GM12878 (cell line): ENCODE data around the gene DHX34. TPM values are rescaled to one million over a fixed set of nuclear protein-coding genes. Genes with fewer than 3 reads are reported as not detected.

Source experiments
- CBFB ChIP-seq: IDR thresholded peaks from 2 replicates; pipeline ENCODE4 v1.6.1; 2016; ENCODE audit warnings: antibody characterized with exemption, low read depth
- CEBPB ChIP-seq, 2 experiments: fragments of 150-350 bp in 1 of 2; IDR thresholded peaks; 2 replicates each; pipeline ENCODE4 v1.6.1; 2012 to 2014; ENCODE audit warnings: low read depth in 2 of 2, low read length in 2 of 2, borderline replicate concordance in 1 of 2, inconsistent platforms in 1 of 2
- DPF2 ChIP-seq: fragments of 450-650 bp; IDR thresholded peaks from 2 replicates; pipeline ENCODE4 v1.6.1; 2017; ENCODE audit warnings: mild to moderate bottlenecking
- EGR1 ChIP-seq, 2 experiments: IDR thresholded peaks; 1 replicate in 1 of 2; 2 replicates in 1 of 2; pipeline ENCODE4 v1.6.1; 2011 to 2012; ENCODE audit warnings: low read depth in 2 of 2, low read length in 2 of 2, borderline replicate concordance in 1 of 2, mild to moderate bottlenecking in 1 of 2, moderate library complexity in 1 of 2
- FOS ChIP-seq: IDR thresholded peaks from 3 replicates; pipeline ENCODE4 v1.6.1; 2011; ENCODE audit warnings: borderline replicate concordance; ENCODE audit not compliant: insufficient read length; ENCODE audit errors: extremely low read depth
- GATAD2B ChIP-seq: fragments of 450-650 bp; conservative IDR thresholded peaks from 2 replicates; pipeline ENCODE4 v1.6.1; 2017; ENCODE audit warnings: low read depth, mild to moderate bottlenecking, moderate library complexity
- IKZF2 ChIP-seq, 2 experiments: fragments of 450-650 bp; IDR thresholded peaks; 2 replicates each; pipeline ENCODE4 v1.6.1; 2017; ENCODE audit warnings: mild to moderate bottlenecking in 2 of 2, moderate library complexity in 2 of 2
- IRF4 ChIP-seq: IDR thresholded peaks from 2 replicates; pipeline ENCODE4 v1.6.1; 2011; ENCODE audit warnings: low read depth, low read length
- MYC ChIP-seq: IDR thresholded peaks from 2 replicates; pipeline ENCODE4 v1.6.1; 2011; ENCODE audit warnings: mild to moderate bottlenecking, low read length, moderate library complexity, inconsistent platforms; ENCODE audit not compliant: insufficient read depth, insufficient replicate concordance, insufficient read length, severe bottlenecking
- NR2C1 ChIP-seq: fragments of 450-650 bp; IDR thresholded peaks from 2 replicates; pipeline ENCODE4 v1.6.1; 2017; ENCODE audit warnings: antibody characterized with exemption, mild to moderate bottlenecking, moderate library complexity
- POLR2A ChIP-seq: IDR thresholded peaks from 2 replicates; pipeline ENCODE4 v1.6.1; 2011; ENCODE audit warnings: low read depth, mild to moderate bottlenecking, low read length
- RAD51 ChIP-seq: fragments of 450-650 bp; IDR thresholded peaks from 2 replicates; pipeline ENCODE4 v1.6.1; 2016; ENCODE audit warnings: moderate library complexity, mild to moderate bottlenecking, inconsistent platforms
- RELA ChIP-seq: fragments of 450-650 bp; IDR thresholded peaks from 2 replicates; pipeline ENCODE4 v1.8.0; 2014; ENCODE audit warnings: borderline replicate concordance; ENCODE audit not compliant: partially characterized antibody
- SMAD1 ChIP-seq: fragments of 450-650 bp; IDR thresholded peaks from 2 replicates; pipeline ENCODE4 v1.6.1; 2018; ENCODE audit warnings: mild to moderate bottlenecking, low read depth; ENCODE audit not compliant: partially characterized antibody
- SREBF1 ChIP-seq: IDR thresholded peaks from 2 replicates; pipeline ENCODE4 v1.6.1; 2012; ENCODE audit warnings: mild to moderate bottlenecking, low read length
- SRF ChIP-seq, 2 experiments: IDR thresholded peaks; 2 replicates each; pipeline ENCODE4 v1.6.1; 2011; ENCODE audit warnings: low read depth in 2 of 2, low read length in 2 of 2, mild to moderate bottlenecking in 1 of 2, moderate library complexity in 1 of 2
- STAT3 ChIP-seq: IDR thresholded peaks from 2 replicates; pipeline ENCODE4 v1.6.1; 2011; ENCODE audit warnings: low read depth, low read length, improper control_type of control experiment
- TAF1 ChIP-seq: IDR thresholded peaks from 2 replicates; pipeline ENCODE4 v1.6.1; 2011; ENCODE audit warnings: mild to moderate bottlenecking, low read depth, low read length, borderline replicate concordance
- TCF3 ChIP-seq: IDR thresholded peaks from 2 replicates; pipeline ENCODE4 v1.6.1; 2012; ENCODE audit warnings: low read depth, mild to moderate bottlenecking, low read length, borderline replicate concordance; ENCODE audit not compliant: insufficient read depth
- YY1 ChIP-seq: IDR thresholded peaks from 2 replicates; pipeline ENCODE4 v1.6.1; 2011; ENCODE audit warnings: low read depth, mild to moderate bottlenecking, low read length
- ZNF207 ChIP-seq: fragments of 450-650 bp; IDR thresholded peaks from 2 replicates; pipeline ENCODE4 v1.6.1; 2014; ENCODE audit warnings: antibody characterized with exemption, mild to moderate bottlenecking, borderline replicate concordance
- ZNF274 ChIP-seq: IDR thresholded peaks from one replicate; pipeline ENCODE4 v1.8.0; 2011; ENCODE audit not compliant: insufficient read length, insufficient read depth
- ZSCAN29 ChIP-seq: fragments of 450-650 bp; IDR thresholded peaks from 2 replicates; pipeline ENCODE4 v1.6.1; 2017; ENCODE audit warnings: mild to moderate bottlenecking, moderate library complexity
- ZZZ3 ChIP-seq: IDR thresholded peaks from 2 replicates; pipeline ENCODE4 v1.6.1; 2011; ENCODE audit warnings: low read depth; ENCODE audit not compliant: control insufficient read depth, insufficient read length
- polyA plus RNA-seq, 11 experiments: library from polyadenylated mRNA; depleted of rRNA in 4 of 11; unstranded in 6 of 11; stranded (reverse) in 5 of 11; fragments of >200 nt; fragmentation: Nextera tagmentation in 4 of 11; fragmentation: Illumina TruSeq in 1 of 11; extraction: Ambion mirVana in 4 of 11; extraction: Trizol in 1 of 11; gene quantifications; 1 replicate in 1 of 11; 2 replicates in 10 of 11; pipeline versions ENCODE4 v1.2.1 to v1.2.3, GENCODE V29; 2011 to 2016; ENCODE audit warnings: inconsistent platforms in 2 of 11, missing spikeins in 2 of 11, low read depth in 1 of 11
- total RNA-seq, 4 experiments: library from RNA; depleted of rRNA in 3 of 4; stranded (reverse); fragments of >200 nt in 3 of 4; fragmentation: Illumina TruSeq in 1 of 4; extraction: Trizol in 1 of 4; gene quantifications; 2 replicates each; pipeline versions ENCODE4 v1.2.1 to v1.2.3, GENCODE V29; 2013 to 2021
- TF ChIP-seq, protein P1 (sequence below): fragments of 450-650 bp; IDR thresholded peaks from 2 replicates; pipeline ENCODE4 v1.6.1; 2016; ENCODE audit warnings: mild to moderate bottlenecking
- TF ChIP-seq, protein P2 (sequence below): fragments of 450-650 bp; conservative IDR thresholded peaks from 2 replicates; pipeline ENCODE4 v1.6.1; 2017; ENCODE audit warnings: mild to moderate bottlenecking, moderate library complexity
- TF ChIP-seq, protein P3 (sequence below): IDR thresholded peaks from 2 replicates; pipeline ENCODE4 v1.6.1; 2011; ENCODE audit warnings: mild to moderate bottlenecking, low read depth, low read length, moderate library complexity; ENCODE audit not compliant: insufficient replicate concordance

DHX34 gene
- total and polyA plus RNA-seq, 10 of the 15 experiments (the other 5 are each of a cell fraction or from before 2014, with no cell fraction given) = 0.19 to 16.9 (median 10.5) TPM

DNA sequence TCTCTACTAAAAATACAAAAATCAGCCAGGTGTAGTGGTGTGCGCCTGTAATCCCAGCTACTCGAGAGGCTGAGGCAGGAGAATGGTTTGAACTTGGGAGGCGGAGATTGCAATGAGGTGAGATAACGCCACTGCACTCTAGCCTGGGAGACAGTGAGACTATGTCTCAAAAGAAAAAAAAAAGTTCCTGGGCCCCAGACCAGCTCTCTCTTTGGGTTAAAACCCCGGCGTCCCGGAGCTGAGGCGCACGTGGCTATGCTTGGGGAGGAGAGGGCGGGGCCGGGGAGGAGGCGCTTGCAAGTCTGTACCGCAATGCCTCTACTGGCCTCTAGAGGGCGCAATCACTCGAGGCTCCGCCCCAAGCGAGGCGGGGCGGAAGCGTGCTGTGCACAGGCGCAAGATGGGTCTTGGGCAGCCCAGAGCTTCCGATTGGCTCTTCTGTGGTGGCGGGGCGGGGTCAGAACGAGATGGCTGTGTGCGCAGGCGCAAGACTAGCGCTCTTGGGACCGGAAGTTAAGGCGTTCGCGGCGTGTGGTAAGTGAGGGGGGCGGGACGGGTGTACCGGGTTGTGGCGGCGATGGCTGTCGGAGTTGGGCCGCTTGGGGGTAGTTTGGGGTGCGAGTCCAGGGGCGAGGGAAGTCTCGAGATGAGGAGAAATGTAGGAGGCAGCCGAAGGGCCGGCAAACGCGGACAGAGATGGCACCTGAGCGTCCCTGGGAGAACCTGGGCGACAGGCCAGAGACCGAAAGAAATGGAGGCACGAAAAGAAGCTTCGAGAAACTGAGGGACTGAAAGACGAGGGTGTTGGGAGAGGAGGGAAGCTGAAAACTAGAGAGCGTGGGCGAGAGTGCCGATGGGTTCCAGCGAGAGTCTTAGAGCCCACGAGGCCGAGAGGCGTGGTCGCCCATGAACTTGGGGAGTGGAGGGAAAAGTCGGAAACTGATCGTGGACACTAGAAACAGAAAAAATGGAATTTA, at the start of gene DHX34 (continued):
- TF ChIP-seq SMAD1 = no peak
- TF ChIP-seq IKZF2 (IDR thresholded peaks at IDR 0.05) = no peak
- TF ChIP-seq, protein P1, sequence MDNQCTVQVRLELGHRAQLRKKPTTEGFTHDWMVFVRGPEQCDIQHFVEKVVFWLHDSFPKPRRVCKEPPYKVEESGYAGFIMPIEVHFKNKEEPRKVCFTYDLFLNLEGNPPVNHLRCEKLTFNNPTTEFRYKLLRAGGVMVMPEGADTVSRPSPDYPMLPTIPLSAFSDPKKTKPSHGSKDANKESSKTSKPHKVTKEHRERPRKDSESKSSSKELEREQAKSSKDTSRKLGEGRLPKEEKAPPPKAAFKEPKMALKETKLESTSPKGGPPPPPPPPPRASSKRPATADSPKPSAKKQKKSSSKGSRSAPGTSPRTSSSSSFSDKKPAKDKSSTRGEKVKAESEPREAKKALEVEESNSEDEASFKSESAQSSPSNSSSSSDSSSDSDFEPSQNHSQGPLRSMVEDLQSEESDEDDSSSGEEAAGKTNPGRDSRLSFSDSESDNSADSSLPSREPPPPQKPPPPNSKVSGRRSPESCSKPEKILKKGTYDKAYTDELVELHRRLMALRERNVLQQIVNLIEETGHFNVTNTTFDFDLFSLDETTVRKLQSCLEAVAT = peak; percentile 50; the same call in 1 of the 2 replicates
- TF ChIP-seq SREBF1 = no peak
- TF ChIP-seq, protein P2, sequence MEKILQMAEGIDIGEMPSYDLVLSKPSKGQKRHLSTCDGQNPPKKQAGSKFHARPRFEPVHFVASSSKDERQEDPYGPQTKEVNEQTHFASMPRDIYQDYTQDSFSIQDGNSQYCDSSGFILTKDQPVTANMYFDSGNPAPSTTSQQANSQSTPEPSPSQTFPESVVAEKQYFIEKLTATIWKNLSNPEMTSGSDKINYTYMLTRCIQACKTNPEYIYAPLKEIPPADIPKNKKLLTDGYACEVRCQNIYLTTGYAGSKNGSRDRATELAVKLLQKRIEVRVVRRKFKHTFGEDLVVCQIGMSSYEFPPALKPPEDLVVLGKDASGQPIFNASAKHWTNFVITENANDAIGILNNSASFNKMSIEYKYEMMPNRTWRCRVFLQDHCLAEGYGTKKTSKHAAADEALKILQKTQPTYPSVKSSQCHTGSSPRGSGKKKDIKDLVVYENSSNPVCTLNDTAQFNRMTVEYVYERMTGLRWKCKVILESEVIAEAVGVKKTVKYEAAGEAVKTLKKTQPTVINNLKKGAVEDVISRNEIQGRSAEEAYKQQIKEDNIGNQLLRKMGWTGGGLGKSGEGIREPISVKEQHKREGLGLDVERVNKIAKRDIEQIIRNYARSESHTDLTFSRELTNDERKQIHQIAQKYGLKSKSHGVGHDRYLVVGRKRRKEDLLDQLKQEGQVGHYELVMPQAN = peak; percentile 84
- peak in 1 of 2 experiments; percentile 64; a peak in 1 of 4 replicates for TF ChIP-seq SRF (IDR thresholded peaks at IDR 0.05; ENCODE audit: low read depth in 2 of 2, low read length in 2 of 2)
- no peak for TF ChIP-seq ZZZ3
- TF ChIP-seq FOS = no peak
- TF ChIP-seq ZSCAN29 = no peak
- TF ChIP-seq IRF4 = no peak
- no peak for TF ChIP-seq TCF3
- no peak for TF ChIP-seq NR2C1
- TF ChIP-seq POLR2A = peak; percentile 94
- no peak for TF ChIP-seq CEBPB (IDR thresholded peaks at IDR 0.05; ENCODE audit: borderline replicate concordance in 1 of 2, low read depth in 2 of 2, low read length in 2 of 2)
- TF ChIP-seq ZNF207 = peak; percentile 27; the same call in 1 of the 2 replicates
- peak; percentile 80 for TF ChIP-seq RAD51
- TF ChIP-seq STAT3 = no peak
- TF ChIP-seq GATAD2B = no peak
- TF ChIP-seq TAF1 = peak; percentile 54; the same call in 1 of the 2 replicates
- TF ChIP-seq ZNF274 = no peak
- TF ChIP-seq, protein P3, sequence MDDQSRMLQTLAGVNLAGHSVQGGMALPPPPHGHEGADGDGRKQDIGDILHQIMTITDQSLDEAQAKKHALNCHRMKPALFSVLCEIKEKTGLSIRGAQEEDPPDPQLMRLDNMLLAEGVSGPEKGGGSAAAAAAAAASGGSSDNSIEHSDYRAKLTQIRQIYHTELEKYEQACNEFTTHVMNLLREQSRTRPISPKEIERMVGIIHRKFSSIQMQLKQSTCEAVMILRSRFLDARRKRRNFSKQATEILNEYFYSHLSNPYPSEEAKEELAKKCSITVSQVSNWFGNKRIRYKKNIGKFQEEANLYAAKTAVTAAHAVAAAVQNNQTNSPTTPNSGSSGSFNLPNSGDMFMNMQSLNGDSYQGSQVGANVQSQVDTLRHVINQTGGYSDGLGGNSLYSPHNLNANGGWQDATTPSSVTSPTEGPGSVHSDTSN = no peak
- no peak for TF ChIP-seq DPF2
- TF ChIP-seq MYC = no peak
- peak; percentile 75 for TF ChIP-seq YY1
- TF ChIP-seq CBFB = peak; percentile 77; the same call in 1 of the 2 replicates
- TF ChIP-seq EGR1 (IDR thresholded peaks at IDR 0.05; ENCODE audit: borderline replicate concordance in 1 of 2, low read depth in 2 of 2, low read length in 2 of 2) = peak in 1 of 2 experiments; percentile 49; a peak in 2 of 3 replicates
- peak; percentile 76 for TF ChIP-seq RELA
